Sigmoid colon (tissue), 7 donors: Measurements from ENCODE around the gene CHRNA4. TPM values are rescaled to one million over a fixed set of nuclear protein-coding genes. Genes with fewer than 3 reads are reported as not detected.
A peak's percentile ranks its signal among the peaks of the same experiment; 100 is the strongest.

Experiments
- DNase-seq: peaks from one replicate; pipeline ENCODE4 v3.0.0-alpha.2; 2019
- H3K27ac ChIP-seq, 4 donors: fragments of 200-600 bp; sonication (generic); one replicate each; pipeline ENCODE4 v1.5.1; 2016 to 2019; ENCODE audit warnings: mild to moderate bottlenecking in 1 of 4
- H3K27me3 ChIP-seq, 3 donors: fragments of 200-600 bp; sonication (generic); one replicate each; pipeline ENCODE4 v1.5.1; 2019; ENCODE audit warnings: mild to moderate bottlenecking in 1 of 3
- H3K36me3 ChIP-seq, 4 donors: fragments of 200-600 bp; sonication (generic); one replicate each; pipeline ENCODE4 v1.5.1; 2016 to 2019
- H3K4me1 ChIP-seq, 4 donors: fragments of 200-600 bp; sonication (generic); one replicate each; pipeline ENCODE4 v1.5.1; 2017 to 2019
- H3K4me3 ChIP-seq, 4 donors: fragments of 200-600 bp; sonication (generic); one replicate each; pipeline ENCODE4 v1.5.1; 2017 to 2019; ENCODE audit warnings: mild to moderate bottlenecking in 2 of 4, moderate library complexity in 1 of 4
- H3K9me3 ChIP-seq, 4 donors: fragments of 200-600 bp in 3 of 4; sonication (generic) in 3 of 4; one replicate each; pipeline versions ENCODE4 v1.5.1 to v1.6.1; 2013 to 2019
- EP300 ChIP-seq, 4 donors: sonication (generic); formaldehyde crosslinking; IDR thresholded peaks; one replicate each; pipeline ENCODE4 v1.6.1; 2017; ENCODE audit warnings: antibody characterized with exemption in 4 of 4
- POLR2A ChIP-seq, 2 donors: fragments of 450-650 bp; IDR thresholded peaks; one replicate each; pipeline ENCODE4 v1.6.1; 2016; ENCODE audit warnings: antibody characterized with exemption in 2 of 2, mild to moderate bottlenecking in 2 of 2, moderate library complexity in 2 of 2
- POLR2AphosphoS5 ChIP-seq, 4 donors: sonication (generic); formaldehyde crosslinking; IDR thresholded peaks; one replicate each; pipeline ENCODE4 v1.6.1; 2017; ENCODE audit warnings: antibody characterized with exemption in 4 of 4
- WGBS, 2 donors: extraction: QIAGEN DNeasy Blood & Tissue Kit; methylation state at CpG; one replicate each; pipeline ENCODE4 v1.1.7; 2013; 5-methylcytosine and 5-hydroxymethylcytosine counted together
- intact Hi-C: fragments of 100-400 bp; cut with DNase I; formaldehyde crosslinking; loops from one replicate; pipeline ENCODE4 v1.15.1; 2023
- polyA plus RNA-seq, 3 donors: library from polyadenylated mRNA; stranded (reverse); fragments of 200-250 nt; gene quantifications; one replicate each; pipeline ENCODE4 v1.2.3, GENCODE V29; 2013
- total RNA-seq, 4 donors: library from RNA; depleted of rRNA; stranded (reverse); fragments of >200 nt; gene quantifications; one replicate each; pipeline ENCODE4 v1.1.0, GENCODE V29; 2016
- TF ChIP-seq, protein P1 (sequence below), 4 experiments: fragments of 450-650 bp in 3 of 4; fragments of 200-600 bp in 1 of 4; IDR thresholded peaks; one replicate each; pipeline ENCODE4 v1.5.1; 2016 to 2019; ENCODE audit warnings: antibody characterized with exemption in 4 of 4, mild to moderate bottlenecking in 3 of 4, moderate library complexity in 2 of 4
- donor health status: healthy with polysubstance abuse.
- donor health status: Bipolar disorder and iron deficiency.
- donor health status: healthy.

Gene CHRNA4
- 1 to 10 TPM in 1 of 4 donors, not detected in 3; 1.1 TPM for total RNA-seq
- under 1 TPM in 1 of 3 donors, not detected in 2; 0.07 TPM for polyA plus RNA-seq

GRCh38 chr20:63360850-63361518 is at the start of gene CHRNA4:
CHRNA4 (minus strand) TSS chr20:63361349; CDS start chr20:63361165, 184 bp downstream.
- peaks cover 27 to 86% (median 61%) of the 10 kb centered on the region in 3 donors for H3K27me3 ChIP-seq
- peak within 1 kb of the TSS in 1 of 4 donors; percentile 4 for H3K4me3 ChIP-seq
- DNase-seq: no peak
- H3K36me3 ChIP-seq: no peaks in the 10 kb centered on the region
- intact Hi-C loops: no loop called here
- 6% methylated on average over 79 of the region's 79 CpGs for WGBS, 2 donors
- H3K4me1 ChIP-seq: peaks cover 0 to 11% (median 8%) of the 10 kb centered on the region in 4 donors
- TF ChIP-seq POLR2AphosphoS5 (IDR thresholded peaks at IDR 0.05) (no peak), EP300 (IDR thresholded peaks at IDR 0.05) (no peak), POLR2A (IDR thresholded peaks at IDR 0.05) (no peak)
- TF ChIP-seq, protein P1, sequence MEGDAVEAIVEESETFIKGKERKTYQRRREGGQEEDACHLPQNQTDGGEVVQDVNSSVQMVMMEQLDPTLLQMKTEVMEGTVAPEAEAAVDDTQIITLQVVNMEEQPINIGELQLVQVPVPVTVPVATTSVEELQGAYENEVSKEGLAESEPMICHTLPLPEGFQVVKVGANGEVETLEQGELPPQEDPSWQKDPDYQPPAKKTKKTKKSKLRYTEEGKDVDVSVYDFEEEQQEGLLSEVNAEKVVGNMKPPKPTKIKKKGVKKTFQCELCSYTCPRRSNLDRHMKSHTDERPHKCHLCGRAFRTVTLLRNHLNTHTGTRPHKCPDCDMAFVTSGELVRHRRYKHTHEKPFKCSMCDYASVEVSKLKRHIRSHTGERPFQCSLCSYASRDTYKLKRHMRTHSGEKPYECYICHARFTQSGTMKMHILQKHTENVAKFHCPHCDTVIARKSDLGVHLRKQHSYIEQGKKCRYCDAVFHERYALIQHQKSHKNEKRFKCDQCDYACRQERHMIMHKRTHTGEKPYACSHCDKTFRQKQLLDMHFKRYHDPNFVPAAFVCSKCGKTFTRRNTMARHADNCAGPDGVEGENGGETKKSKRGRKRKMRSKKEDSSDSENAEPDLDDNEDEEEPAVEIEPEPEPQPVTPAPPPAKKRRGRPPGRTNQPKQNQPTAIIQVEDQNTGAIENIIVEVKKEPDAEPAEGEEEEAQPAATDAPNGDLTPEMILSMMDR (IDR thresholded peaks at IDR 0.05): no peak
- H3K9me3 ChIP-seq: no peaks in the 10 kb centered on the region
- no peak within 1 kb of the TSS for H3K27ac ChIP-seq

DNA sequence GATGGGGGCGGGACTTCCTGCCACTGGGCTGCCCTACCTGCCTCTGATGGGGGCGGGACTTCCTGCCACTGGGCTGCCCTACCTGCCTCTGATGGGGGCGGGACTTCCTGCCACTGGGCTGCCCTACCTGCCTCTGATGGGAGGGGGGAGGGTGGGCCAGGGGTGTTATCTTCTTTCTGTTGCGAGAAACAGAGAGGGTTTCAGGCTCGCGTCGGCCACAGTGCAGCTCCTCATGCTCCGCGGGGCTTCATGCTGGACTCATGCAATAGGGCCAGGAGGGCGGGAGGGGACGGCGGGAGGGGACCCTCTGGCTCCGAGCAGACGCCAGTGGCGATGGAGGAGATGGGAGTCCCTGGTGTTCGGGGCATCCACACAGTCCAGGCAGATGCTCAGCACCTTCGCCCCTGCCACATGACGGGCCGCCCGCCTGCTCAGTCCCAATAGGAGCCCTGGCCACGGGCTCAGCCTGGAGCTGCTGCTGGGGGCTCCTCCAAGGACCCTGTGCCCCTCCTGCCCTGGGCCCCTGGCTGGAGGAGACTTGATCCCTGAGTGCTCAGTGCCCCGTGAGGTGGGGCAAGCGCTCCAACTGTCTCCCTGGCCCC is 48.8 kb upstream of the CHRNA4 start:
- TF ChIP-seq, protein P1 (IDR thresholded peaks at IDR 0.05): no peak
- TF ChIP-seq POLR2AphosphoS5 (IDR thresholded peaks at IDR 0.05) (no peak), EP300 (IDR thresholded peaks at IDR 0.05) (no peak), POLR2A (IDR thresholded peaks at IDR 0.05) (no peak)
- Histone ChIP-seq H3K9me3 (no peaks in the 10 kb centered on the region), H3K4me1 (no peaks in the 10 kb centered on the region), H3K27ac (no peak overlapping the region), H3K27me3 (peaks cover 6 to 51% (median 12%) of the 10 kb centered on the region in 3 donors), H3K4me3 (no peak overlapping the region), H3K36me3 (no peaks in the 10 kb centered on the region)
- intact Hi-C loops: no loop called here
- WGBS, 2 donors: 83 to 86% methylated on average over 21 of the region's 23 CpGs
- no peak for DNase-seq

DNA sequence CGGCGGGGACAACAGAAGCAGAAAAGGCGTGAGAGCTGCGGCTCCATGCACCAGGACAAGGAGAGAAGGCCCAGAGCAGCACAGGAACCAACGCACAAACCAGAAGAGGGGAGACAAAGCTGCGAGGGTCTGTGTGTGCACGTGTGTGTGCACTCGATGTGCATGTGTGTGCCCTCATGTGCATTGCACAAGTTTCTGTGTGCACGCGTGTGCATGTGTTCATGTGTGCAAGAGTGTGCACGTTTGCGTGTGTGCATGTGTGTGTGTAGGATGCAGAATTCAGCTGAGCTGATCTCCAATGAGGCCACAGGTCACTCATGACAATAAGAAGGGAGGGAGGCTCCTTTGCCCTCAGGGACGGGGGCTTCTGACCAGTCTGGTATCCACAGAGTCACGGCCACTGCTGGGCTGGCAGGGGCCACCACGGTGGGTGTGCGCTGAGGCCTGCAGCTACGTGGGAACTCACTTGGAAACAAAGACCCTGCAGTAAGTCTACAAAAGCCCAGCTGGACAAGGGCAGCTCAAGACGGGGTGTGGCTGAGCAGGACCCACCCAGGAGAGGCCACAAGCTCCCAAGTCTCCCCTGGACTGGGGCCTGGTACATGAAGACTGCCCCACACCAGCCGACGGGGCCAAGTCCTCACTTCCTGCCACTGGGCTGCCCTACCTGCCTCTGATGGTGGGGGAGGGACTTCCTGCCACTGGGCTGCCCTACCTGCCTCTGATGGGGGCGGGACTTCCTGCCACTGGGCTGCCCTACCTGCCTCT is 48.1 kb upstream of the CHRNA4 start:
- no peaks in the 10 kb centered on the region for H3K36me3 ChIP-seq
- peaks cover 6 to 48% (median 16%) of the 10 kb centered on the region in 3 donors for H3K27me3 ChIP-seq
- no peak for TF ChIP-seq POLR2A (IDR thresholded peaks at IDR 0.05)
- TF ChIP-seq EP300 (IDR thresholded peaks at IDR 0.05): no peak
- TF ChIP-seq, protein P1 (IDR thresholded peaks at IDR 0.05): no peak
- no peak for TF ChIP-seq POLR2AphosphoS5 (IDR thresholded peaks at IDR 0.05)
- H3K27ac ChIP-seq: no peak overlapping the region
- H3K9me3 ChIP-seq: no peaks in the 10 kb centered on the region
- intact Hi-C loops: no loop called here
- no peak overlapping the region for H3K4me3 ChIP-seq
- WGBS, 2 donors: 83 to 88% methylated on average over 21 of the region's 21 CpGs
- no peaks in the 10 kb centered on the region for H3K4me1 ChIP-seq
- DNase-seq: no peak

GRCh38 chr20:63408684-63409046 is 47.5 kb upstream of the CHRNA4 start:
- WGBS, 2 donors: 92 to 95% methylated on average over 21 of the region's 21 CpGs
- H3K27ac ChIP-seq: no peak overlapping the region
- no peak overlapping the region for H3K4me3 ChIP-seq
- DNase-seq: no peak
- TF ChIP-seq POLR2AphosphoS5 (IDR thresholded peaks at IDR 0.05): no peak
- no peak for TF ChIP-seq EP300 (IDR thresholded peaks at IDR 0.05)
- no peak for TF ChIP-seq POLR2A (IDR thresholded peaks at IDR 0.05)
- TF ChIP-seq, protein P1 (IDR thresholded peaks at IDR 0.05): no peak
- no peaks in the 10 kb centered on the region for H3K36me3 ChIP-seq
- H3K4me1 ChIP-seq: no peaks in the 10 kb centered on the region
- H3K27me3 ChIP-seq: peaks cover 6 to 48% (median 16%) of the 10 kb centered on the region in 3 donors
- H3K9me3 ChIP-seq: no peaks in the 10 kb centered on the region
- intact Hi-C loops: no loop called here
